PC-3 (cell line): ENCODE measurements around the gene SRCAP. TPM values are rescaled to one million over a fixed set of nuclear protein-coding genes. Genes with fewer than 3 reads are reported as not detected.

Experiments used
- ATAC-seq: fragments of 200-7000 bp; cut with Tn5 transposase; 2 replicates; pipeline ENCODE4 v1.9.1; 2020; ENCODE audit warnings: mild to moderate bottlenecking, moderate library complexity
- BruUV-seq: library from RNA; stranded (reverse); fragments of 400-500 nt; replicated peaks from 2 replicates; lab custom pipeline; 2021; lab: Mats Ljungman, UMichigan
- CTCF ChIA-PET: fragments of 300-600 bp; sonication (Branson Sonifier 250); formaldehyde crosslinking; loops from one replicate; lab custom pipeline; 2022; ENCODE audit warnings: antibody characterized with exemption; lab: Charles Lee
- POLR2A ChIA-PET: fragments of 300-600 bp; sonication (Branson Sonifier 250); formaldehyde crosslinking; loops from one replicate; lab custom pipeline; 2022; ENCODE audit warnings: antibody characterized with exemption; ENCODE audit not compliant: unreplicated experiment; lab: Charles Lee
- DNase-seq: peaks from one replicate; pipeline ENCODE4 v3.0.0-alpha.2; 2015
- H2AFZ ChIP-seq: fragments of 300-600 bp; sonication (generic); 2 replicates; pipeline ENCODE4 v1.6.0; 2016; ENCODE audit warnings: antibody characterized with exemption, low read length
- H3F3A ChIP-seq: fragments of 300-600 bp; sonication (generic); one replicate; pipeline ENCODE4 v1.6.0; 2017; ENCODE audit warnings: antibody characterized with exemption, low read length, control low read depth, mild to moderate bottlenecking; ENCODE audit not compliant: unreplicated experiment
- H3K27ac ChIP-seq: fragments of 300-600 bp; sonication (generic); 2 replicates; pipeline ENCODE4 v1.5.1; 2016; ENCODE audit warnings: mild to moderate bottlenecking, low read length
- H3K27me3 ChIP-seq: fragments of 300-600 bp; sonication (generic); 2 replicates; pipeline ENCODE4 v1.6.1; 2016; ENCODE audit warnings: low read length, mixed read lengths
- H3K36me3 ChIP-seq: fragments of 300-600 bp; sonication (generic); 2 replicates; pipeline ENCODE4 v1.6.1; 2016; ENCODE audit warnings: low read depth, mixed run types, low read length, mixed read lengths
- H3K4me1 ChIP-seq: fragments of 300-600 bp; sonication (generic); 2 replicates; pipeline ENCODE4 v1.5.1; 2016; ENCODE audit warnings: low read length; ENCODE audit not compliant: insufficient read depth
- H3K4me2 ChIP-seq: fragments of 300-600 bp; sonication (generic); 2 replicates; pipeline ENCODE4 v1.6.0; 2016; ENCODE audit warnings: low read length
- H3K4me3 ChIP-seq: fragments of 300-600 bp; sonication (generic); 2 replicates; pipeline ENCODE4 v1.5.1; 2016; ENCODE audit warnings: mild to moderate bottlenecking, low read length, mixed read lengths
- H3K79me2 ChIP-seq: fragments of 300-600 bp; sonication (generic); 2 replicates; pipeline ENCODE4 v1.6.1; 2017; ENCODE audit warnings: low read length, mixed read lengths
- H3K9ac ChIP-seq: fragments of 300-600 bp; sonication (generic); 2 replicates; pipeline ENCODE4 v1.6.0; 2016; ENCODE audit warnings: mild to moderate bottlenecking, low read length
- H3K9me2 ChIP-seq: fragments of 300-600 bp; sonication (generic); replicated peaks from 2 replicates; pipeline ENCODE4 v1.6.1; 2016; ENCODE audit warnings: mixed run types, low read length, mixed read lengths
- H3K9me3 ChIP-seq: fragments of 300-600 bp; sonication (generic); 2 replicates; pipeline ENCODE4 v1.6.1; 2016; ENCODE audit warnings: low read length, mixed read lengths
- H4K20me1 ChIP-seq: fragments of 300-600 bp; sonication (generic); 2 replicates; pipeline ENCODE4 v1.6.1; 2016; ENCODE audit warnings: low read length, mixed read lengths
- EZH2 ChIP-seq: fragments of 300-600 bp; sonication (generic); IDR thresholded peaks from one replicate; pipeline ENCODE4 v1.6.1; 2017; ENCODE audit warnings: antibody characterized with exemption, mild to moderate bottlenecking, low read length; ENCODE audit not compliant: unreplicated experiment
- EZH2phosphoT487 ChIP-seq: fragments of 300-600 bp; sonication (generic); IDR thresholded peaks from 2 replicates; pipeline ENCODE4 v1.6.1; 2018; ENCODE audit warnings: mild to moderate bottlenecking, antibody characterized with exemption, low read length, borderline replicate concordance
- intact Hi-C: fragments of 100-400 bp; cut with micrococcal nuclease; formaldehyde crosslinking; loops from 2 replicates; pipeline ENCODE4 v1.9.0; 2023
- total RNA-seq: library from RNA; depleted of rRNA; stranded (reverse); fragments of >200 nt; gene quantifications from 2 replicates; pipeline ENCODE4 v1.2.3, GENCODE V29; 2014
- TF ChIP-seq, protein P1 (sequence below): fragments of 300-600 bp; sonication (generic); conservative IDR thresholded peaks from 2 replicates; pipeline ENCODE4 v1.5.1; 2017; ENCODE audit warnings: antibody characterized with exemption, low read depth, mild to moderate bottlenecking, low read length

SRCAP gene
- total RNA-seq, 1 experiment from 2014 or later = 19.0 TPM

DNA sequence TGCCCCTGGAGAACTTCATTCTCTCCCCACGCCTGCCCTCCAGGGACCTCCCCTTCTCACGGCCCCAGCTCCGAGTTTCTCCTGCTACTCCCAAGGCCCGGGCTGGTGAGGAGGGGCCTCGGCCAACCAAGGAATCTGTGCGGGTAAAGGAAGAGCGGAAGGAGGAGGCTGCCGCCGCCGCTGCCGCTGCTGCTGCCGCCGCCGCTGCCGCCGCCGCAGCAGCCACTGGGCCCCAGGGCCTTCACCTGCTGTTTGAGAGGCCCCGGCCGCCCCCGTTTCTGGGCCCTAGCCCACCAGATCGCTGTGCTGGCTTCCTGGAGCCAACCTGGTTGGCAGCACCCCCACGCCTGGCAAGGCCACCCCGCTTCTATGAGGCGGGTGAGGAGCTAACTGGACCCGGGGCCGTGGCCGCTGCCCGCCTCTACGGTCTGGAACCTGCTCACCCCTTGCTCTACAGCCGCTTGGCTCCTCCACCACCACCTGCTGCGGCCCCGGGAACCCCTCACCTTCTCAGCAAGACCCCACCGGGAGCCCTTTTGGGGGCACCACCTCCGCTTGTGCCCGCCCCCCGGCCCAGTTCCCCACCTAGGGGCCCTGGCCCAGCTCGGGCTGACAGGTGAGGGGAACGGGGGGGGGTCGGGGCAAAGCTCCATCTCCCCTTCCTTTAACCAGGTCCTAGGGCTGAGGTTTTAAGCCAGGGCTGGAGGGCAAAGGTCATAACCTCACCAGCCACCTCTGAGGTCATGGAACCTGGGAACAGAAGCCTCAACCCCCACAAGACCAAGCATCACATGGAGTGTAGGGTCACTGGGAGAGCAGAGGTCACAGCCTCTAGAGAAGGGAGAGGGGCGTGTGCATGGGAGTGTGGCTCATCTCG lies 29.7 kb upstream of the SRCAP start:
- Histone ChIP-seq H3K27ac (no peak overlapping the region), H3K9me2 (no peaks in the 10 kb centered on the region), H3K4me1 (no peaks in the 10 kb centered on the region), H4K20me1 (no peaks in the 10 kb centered on the region), H3K9ac (no peak overlapping the region), H2AFZ (no peak overlapping the region), H3K4me2 (no peak overlapping the region), H3K27me3 (no peaks in the 10 kb centered on the region), H3F3A (no peaks in the 10 kb centered on the region), H3K79me2 (no peaks in the 10 kb centered on the region), H3K4me3 (no peak overlapping the region), H3K9me3 (no peaks in the 10 kb centered on the region), H3K36me3 (peaks cover 5% of the 10 kb centered on the region; the same call in 1 of the 2 replicates)
- intact Hi-C loops = no loop called here
- ChIA-PET CTCF (no interaction called here), POLR2A (no interaction called here)
- no peak for ATAC-seq
- DNase-seq = no peak
- TF ChIP-seq EZH2phosphoT487 = no peak
- no peak for TF ChIP-seq EZH2
- TF ChIP-seq, protein P1, sequence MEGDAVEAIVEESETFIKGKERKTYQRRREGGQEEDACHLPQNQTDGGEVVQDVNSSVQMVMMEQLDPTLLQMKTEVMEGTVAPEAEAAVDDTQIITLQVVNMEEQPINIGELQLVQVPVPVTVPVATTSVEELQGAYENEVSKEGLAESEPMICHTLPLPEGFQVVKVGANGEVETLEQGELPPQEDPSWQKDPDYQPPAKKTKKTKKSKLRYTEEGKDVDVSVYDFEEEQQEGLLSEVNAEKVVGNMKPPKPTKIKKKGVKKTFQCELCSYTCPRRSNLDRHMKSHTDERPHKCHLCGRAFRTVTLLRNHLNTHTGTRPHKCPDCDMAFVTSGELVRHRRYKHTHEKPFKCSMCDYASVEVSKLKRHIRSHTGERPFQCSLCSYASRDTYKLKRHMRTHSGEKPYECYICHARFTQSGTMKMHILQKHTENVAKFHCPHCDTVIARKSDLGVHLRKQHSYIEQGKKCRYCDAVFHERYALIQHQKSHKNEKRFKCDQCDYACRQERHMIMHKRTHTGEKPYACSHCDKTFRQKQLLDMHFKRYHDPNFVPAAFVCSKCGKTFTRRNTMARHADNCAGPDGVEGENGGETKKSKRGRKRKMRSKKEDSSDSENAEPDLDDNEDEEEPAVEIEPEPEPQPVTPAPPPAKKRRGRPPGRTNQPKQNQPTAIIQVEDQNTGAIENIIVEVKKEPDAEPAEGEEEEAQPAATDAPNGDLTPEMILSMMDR = no peak
- no TSS peak for BruUV-seq

DNA sequence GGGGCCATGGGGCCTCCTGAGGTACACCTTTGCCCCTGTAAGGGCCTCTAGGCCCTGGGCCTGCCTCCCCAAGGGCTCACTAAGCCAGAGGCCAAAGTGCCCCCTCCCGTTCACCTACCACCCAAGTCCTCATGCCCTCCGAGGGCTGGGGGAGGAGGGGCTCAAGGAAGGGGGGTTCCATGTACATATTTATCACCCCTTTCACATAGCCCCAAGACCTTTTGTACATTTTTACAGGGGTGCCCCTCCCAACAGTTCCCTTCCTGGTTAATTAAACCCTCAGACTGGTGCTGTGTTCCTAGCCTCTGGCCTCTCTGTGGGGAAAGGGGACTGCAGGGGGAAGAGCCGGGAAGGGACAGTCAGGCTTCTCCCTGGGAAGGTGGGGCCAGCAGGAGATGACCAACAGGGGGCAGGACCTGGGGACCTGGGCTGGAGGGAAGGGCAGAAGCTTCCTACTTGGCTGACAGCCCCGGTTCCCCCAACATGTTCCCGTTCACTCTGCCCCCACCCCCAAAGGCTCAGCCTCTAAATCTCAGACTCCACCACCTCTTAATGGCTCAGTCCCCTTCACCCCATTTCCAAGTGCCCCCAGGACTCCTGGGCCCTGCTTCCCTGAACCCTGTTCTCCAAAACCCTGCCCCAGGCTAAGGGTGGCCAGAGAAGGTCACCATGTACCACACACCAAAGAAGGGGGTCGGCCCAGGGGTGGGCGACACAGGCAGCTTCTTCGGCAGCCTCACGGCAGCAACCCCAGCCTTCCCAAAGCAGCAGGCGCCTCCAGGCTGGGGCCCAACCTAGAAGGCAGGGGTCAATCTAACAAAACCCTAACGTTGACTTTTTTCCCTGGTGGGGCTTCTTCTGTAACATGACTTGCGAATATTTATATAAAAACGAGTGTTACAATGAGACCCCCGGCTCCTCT lies 28.8 kb upstream of the SRCAP start:
- H3K4me3 ChIP-seq = no peak overlapping the region
- H3K9me2 ChIP-seq = no peaks in the 10 kb centered on the region
- no peak for ATAC-seq
- no peaks in the 10 kb centered on the region for H3F3A ChIP-seq
- no peak overlapping the region for H3K4me2 ChIP-seq
- no peaks in the 10 kb centered on the region for H4K20me1 ChIP-seq
- no peak overlapping the region for H2AFZ ChIP-seq
- H3K79me2 ChIP-seq = no peaks in the 10 kb centered on the region
- H3K27me3 ChIP-seq = no peaks in the 10 kb centered on the region
- ChIA-PET CTCF (no interaction called here), POLR2A (no interaction called here)
- TF ChIP-seq, protein P1 = no peak
- TF ChIP-seq EZH2 (no peak), EZH2phosphoT487 (no peak)
- H3K4me1 ChIP-seq = no peaks in the 10 kb centered on the region
- DNase-seq = no peak
- H3K9me3 ChIP-seq = no peaks in the 10 kb centered on the region
- no peak overlapping the region for H3K27ac ChIP-seq
- H3K9ac ChIP-seq = no peak overlapping the region
- intact Hi-C loops = no loop called here
- H3K36me3 ChIP-seq = peaks cover 4% of the 10 kb centered on the region; the same call in 1 of the 2 replicates
- TSS peak; percentile 47 for BruUV-seq
